Measurements from ENCODE around the gene FZD4.

The FZD4 gene

GRCh38 chr11:86993031-86993430 lies 37.8 kb upstream of the FZD4 start:
- ChIA-PET POLR2A (no interaction called here), CTCF (interaction anchor here (0.6 to 1.1 kb wide), 3 partner anchors 10 to 41 kb away, joined by 3 read pairs; no protein-coding TSS in a partner anchor)
- Histone ChIP-seq H3K4me3 (ENCODE audit: low read depth, low read length) (no peak overlapping the region), H3K36me3 (ENCODE audit: control insufficient read depth in 2 of 2, insufficient read depth in 1 of 2, low read length in 2 of 2) (no peaks in the 10 kb centered on the region), H3K27ac (ENCODE audit: extremely low read depth, low read depth, low read length) (no peak overlapping the region), H3K9me3 (ENCODE audit: control insufficient read depth, insufficient read depth, low read depth, low read length) (no peaks in the 10 kb centered on the region), H3K4me1 (ENCODE audit: control insufficient read depth, insufficient read depth, low read length) (peaks cover 7% of the 10 kb centered on the region)
- TF ChIP-seq BCL6B (tag by site-specific recombination; IDR thresholded peaks at IDR 0.05), result no peak
- no peak for TF ChIP-seq ZFP37 (tag by site-specific recombination; IDR thresholded peaks at IDR 0.05)
- no peak for TF ChIP-seq ZBTB10 (tag by site-specific recombination; IDR thresholded peaks at IDR 0.05)
- no peak for TF ChIP-seq ZNF792 (tag by site-specific recombination; IDR thresholded peaks at IDR 0.05)
- no peak for TF ChIP-seq ZNF354C (tag by site-specific recombination; IDR thresholded peaks at IDR 0.05; ENCODE audit: borderline replicate concordance, low read depth)
- no peak for TF ChIP-seq YY1 (tag by site-specific recombination; IDR thresholded peaks at IDR 0.05)
- TF ChIP-seq ZNF2 (tag by site-specific recombination; IDR thresholded peaks at IDR 0.05), result no peak
- no peak for TF ChIP-seq KLF10 (tag by site-specific recombination; IDR thresholded peaks at IDR 0.05)
- TF ChIP-seq KLF8 (tag by site-specific recombination; IDR thresholded peaks at IDR 0.05), result no peak
- TF ChIP-seq PRDM4 (tag by site-specific recombination; IDR thresholded peaks at IDR 0.05), result no peak
- no peak for TF ChIP-seq BCL11A (tag by site-specific recombination; IDR thresholded peaks at IDR 0.05; ENCODE audit: low read depth)
- no peak for TF ChIP-seq MZF1 (tag by site-specific recombination; IDR thresholded peaks at IDR 0.05; ENCODE audit: borderline replicate concordance)
- no peak for TF ChIP-seq ATF2 (tag by site-specific recombination; IDR thresholded peaks at IDR 0.05; ENCODE audit: low read depth)
- TF ChIP-seq ZNF518A (tag by site-specific recombination; conservative IDR thresholded peaks at IDR 0.05; ENCODE audit: low read depth), result no peak
- TF ChIP-seq ZNF140 (tag by site-specific recombination; IDR thresholded peaks at IDR 0.05), result no peak
- no peak for TF ChIP-seq ZNF274 (IDR thresholded peaks at IDR 0.05; ENCODE audit: low read length)
- TF ChIP-seq ZNF274 (tag by site-specific recombination; IDR thresholded peaks at IDR 0.05; ENCODE audit: borderline replicate concordance), result no peak
- no peak for TF ChIP-seq ZNF561 (tag by site-specific recombination; IDR thresholded peaks at IDR 0.05; ENCODE audit: borderline replicate concordance)
- no peak for TF ChIP-seq ZNF391 (tag by site-specific recombination; IDR thresholded peaks at IDR 0.05; ENCODE audit: borderline replicate concordance, low read depth)
- TF ChIP-seq REST (tag by site-specific recombination; IDR thresholded peaks at IDR 0.05), result no peak

Data from HEK293 (cell line).